Effector CD8-positive, alpha-beta T cell (primary cell): ENCODE measurements around the gene PREX1.

ENCODE experiments used
- DNase-seq: peaks from one replicate; lab custom pipeline; 2025; lab: John Stamatoyannopoulos, UW

Gene PREX1

DNA sequence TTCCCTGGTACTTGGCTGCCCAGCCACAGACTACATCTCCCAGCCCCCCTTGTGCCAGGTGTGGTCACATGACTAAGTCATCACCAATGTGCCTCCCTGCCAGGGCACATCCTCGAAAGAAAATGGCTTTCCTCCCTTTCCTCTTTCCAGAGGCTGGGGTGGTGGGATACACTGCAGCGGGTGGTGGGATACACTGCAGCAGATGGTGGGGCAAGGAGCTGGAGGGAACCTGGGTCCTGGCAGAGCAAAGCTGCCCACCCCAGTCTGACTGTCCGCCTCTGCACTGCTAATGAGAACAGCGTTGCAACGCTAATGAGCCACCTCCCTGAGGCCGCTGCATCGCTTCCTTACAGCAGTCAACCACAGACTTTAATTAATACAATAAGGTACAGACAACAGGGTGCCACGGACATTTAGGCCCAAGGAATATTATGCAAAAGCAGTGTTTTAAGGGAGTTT, 125.3 kb downstream of the PREX1 start:
- DNase-seq: no peak

DNA sequence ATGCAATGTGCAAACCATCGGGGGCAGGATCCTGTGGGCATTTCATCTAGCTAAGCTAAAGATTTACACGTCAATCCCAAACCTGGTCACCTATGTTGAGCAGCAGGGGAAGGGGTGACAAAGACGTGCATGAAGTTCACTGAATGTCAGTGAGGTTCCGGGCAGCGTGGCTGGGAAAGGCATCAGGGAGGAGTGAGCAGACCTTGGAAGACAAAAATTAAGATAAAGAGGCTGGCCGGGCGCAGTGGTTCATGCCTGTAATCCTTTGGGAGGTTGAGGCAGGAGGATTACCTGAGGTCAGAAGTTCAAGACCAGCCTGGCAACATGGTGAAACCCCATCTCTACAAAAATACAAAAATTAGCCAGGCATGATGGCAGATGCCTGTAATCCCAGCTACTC, 126.1 kb downstream of the PREX1 start:
- no peak for DNase-seq

DNA sequence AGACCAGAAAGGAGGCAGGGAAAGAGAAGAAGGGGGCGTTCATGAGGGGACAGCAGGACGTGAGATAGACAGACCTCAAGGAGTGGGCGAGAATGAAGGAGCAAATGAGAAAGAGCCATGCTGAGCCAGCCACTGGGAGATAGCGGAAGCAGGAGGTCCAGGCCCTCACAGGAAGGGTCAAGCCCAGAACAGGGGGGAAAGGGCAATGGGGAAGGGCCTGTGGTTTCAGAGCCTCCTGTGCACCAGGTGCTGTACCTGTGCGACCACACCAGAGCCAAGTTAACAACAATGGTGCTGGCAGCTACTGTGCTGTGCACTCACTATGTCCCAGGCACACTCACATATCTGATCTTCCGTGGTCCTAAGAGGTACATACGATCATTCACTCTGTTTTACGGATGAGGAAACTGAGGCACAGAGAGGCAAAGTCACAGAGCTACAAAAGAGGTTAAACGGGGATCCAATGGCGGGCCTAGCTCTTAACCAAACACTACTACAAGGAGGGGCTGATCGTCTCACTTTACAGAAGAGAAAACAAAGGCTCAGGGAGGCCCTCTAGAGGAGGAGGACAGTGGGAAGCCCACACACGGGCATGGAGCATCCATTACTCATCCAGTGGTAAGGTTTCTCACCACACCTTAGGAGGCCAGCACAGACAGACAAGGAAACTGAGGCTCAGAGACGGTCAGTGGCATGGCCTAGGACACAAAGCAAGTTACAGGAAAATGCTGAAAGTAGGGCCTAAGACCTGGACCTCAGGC, 129.1 kb downstream of the PREX1 start:
- DNase-seq: no peak

GRCh38 chr20:48697845-48698491, 129.8 kb downstream of the PREX1 start:
- no peak for DNase-seq

DNA sequence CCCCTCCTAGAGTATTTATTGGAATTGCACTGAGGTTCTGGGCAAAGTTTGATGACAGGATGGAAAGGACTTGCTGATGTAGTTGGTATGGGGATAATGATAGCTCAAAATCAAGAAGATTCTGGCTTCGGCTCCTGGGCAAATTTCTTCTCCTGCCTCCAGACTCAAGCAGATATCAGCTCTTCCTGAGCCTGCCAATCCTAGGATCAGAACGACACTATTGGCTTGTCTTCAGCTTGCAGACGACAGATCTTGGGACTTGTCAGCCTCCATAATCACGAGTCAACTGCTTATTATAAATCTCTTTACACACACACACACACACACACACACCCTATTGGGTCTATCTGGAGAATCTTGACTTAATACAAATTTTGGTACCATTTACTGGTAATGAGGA, 131.1 kb downstream of the PREX1 start:
- DNase-seq: no peak

DNA sequence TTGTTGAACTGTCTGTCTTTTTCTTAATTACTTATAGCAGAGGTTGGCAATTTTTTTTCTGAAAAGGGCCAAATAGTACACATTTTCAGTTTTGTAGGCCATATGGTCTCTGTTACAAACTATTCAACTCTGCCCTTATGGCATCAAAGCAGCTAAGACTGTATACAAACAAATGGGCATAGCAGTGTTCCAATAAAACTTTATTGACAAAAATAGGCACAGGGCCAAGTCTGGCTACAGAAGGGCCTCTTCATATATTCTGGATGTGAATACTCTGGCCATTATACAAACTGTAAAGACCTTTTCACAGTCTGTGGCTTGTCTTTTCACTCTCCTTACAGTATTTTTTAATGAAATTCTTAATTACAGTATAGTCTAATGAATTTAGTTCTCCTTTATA, 132.1 kb downstream of the PREX1 start:
- DNase-seq: no peak

DNA sequence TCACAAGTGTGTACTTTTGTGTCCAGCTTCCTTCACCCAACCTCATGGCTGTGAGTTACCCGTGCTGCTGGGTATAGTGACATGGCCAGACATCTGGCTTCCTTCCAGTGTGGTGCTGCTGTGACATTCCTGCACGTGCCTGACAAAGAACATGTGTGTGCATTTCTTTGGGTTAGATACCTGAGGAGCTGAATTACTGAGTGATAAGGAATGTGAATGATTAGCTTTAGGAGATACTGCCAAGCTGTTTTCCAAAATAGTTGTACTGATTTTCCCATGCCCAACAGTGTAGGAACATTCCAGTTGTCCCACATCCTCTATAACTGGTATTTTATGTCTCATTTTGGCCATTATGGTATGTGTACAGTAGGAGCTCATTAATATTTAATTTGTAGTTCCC, 132.5 kb downstream of the PREX1 start:
- no peak for DNase-seq

GRCh38 chr20:48694381-48694865, 133.4 kb downstream of the PREX1 start:
- DNase-seq: no peak

DNA sequence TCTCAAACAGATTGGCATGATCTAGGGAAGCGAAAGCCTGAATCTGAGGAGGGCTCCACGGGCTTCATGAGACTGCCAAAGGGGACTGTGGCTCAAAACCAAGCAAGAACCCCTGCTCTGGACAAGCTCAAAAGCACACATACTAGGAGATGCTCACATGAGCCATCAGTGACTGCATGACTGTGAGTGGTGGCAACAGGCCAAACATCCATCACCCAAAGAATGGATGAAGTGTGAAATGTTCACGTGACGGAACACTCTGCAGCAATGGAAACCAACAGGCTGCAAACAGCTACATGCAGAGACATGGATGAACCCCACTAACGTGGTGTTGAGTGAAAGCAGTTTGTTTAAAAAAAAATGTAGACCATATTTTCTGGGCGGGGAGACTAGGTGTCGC, 136.3 kb downstream of the PREX1 start:
- no peak for DNase-seq

DNA sequence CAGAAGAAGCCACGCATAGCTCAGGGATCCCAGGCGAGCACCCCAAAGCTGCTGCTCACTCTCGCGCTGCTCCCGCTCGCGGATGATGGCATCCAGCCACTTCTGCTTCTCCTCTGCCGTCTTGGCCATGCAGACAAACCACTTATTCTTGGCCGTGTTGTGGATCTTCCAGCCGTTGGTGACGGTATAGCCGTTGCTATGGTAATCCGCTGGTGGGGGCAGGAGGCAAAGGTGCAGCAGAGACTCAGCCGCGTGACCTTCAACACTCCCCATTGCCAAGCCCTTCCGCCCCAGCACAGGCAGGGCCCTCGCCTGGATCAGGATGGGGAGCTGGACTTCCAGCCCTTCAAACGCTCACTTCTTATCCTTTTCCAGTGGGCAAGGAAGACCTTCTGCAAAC, 136.9 kb downstream of the PREX1 start:
- no peak for DNase-seq

DNA sequence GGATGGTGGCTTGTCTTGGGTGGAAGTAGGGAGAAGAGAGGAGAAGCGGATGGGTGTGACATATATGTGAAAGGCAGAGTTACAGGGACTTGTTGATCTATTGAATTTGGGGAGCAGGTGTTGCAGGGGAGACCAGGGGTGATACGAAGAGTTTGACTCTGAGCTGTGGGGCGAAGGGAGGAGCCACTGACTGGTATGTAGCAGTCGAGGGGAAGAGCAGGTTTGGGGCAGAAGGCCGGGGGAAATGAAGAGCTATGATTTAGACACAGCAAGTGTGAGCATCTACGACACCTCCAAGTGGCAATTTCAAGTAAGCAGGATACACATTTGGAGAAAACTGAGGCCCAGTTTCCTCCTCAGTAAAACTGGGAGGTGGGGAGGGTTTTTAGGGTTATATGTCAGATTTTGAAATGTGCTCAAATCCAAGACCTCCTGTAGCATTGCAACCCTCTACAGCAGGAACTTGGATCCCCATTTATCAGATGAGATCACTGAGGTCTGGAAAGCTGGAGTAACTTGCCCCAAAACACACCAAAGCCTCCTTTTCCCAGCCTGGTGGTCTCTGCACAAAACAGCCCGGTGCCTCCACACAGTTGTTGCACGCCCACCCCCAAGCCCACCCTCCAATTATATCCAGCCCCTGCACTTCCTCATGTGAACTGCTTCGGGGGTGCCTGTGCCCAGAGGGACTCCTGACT, 137.8 kb downstream of the PREX1 start:
- no peak for DNase-seq

DNA sequence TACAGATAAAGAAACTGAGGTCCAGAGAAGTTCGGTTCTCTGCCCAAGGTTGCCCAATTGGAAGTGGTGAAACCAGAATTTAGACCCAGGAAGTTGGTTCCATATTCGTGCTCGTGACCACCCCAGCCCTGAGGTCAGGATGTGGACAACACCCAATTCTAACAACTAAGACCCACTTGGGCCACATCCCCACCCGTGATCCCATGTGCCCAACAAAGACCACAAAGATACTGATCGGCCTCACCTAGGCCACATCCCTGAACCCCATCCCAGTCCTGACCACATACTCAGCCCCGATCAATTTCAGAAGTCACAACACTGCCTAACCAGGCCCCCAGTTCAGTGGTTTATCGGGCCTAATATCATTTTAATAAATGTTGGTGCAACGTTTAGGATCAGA, 138.4 kb downstream of the PREX1 start:
- no peak for DNase-seq

GRCh38 chr20:48688579-48688978, 139.2 kb downstream of the PREX1 start:
- DNase-seq: no peak

- DNase-seq: no peak
These were observed 140.5 kb downstream of the PREX1 start for GRCh38 chr20:48687117-48687800.

DNA sequence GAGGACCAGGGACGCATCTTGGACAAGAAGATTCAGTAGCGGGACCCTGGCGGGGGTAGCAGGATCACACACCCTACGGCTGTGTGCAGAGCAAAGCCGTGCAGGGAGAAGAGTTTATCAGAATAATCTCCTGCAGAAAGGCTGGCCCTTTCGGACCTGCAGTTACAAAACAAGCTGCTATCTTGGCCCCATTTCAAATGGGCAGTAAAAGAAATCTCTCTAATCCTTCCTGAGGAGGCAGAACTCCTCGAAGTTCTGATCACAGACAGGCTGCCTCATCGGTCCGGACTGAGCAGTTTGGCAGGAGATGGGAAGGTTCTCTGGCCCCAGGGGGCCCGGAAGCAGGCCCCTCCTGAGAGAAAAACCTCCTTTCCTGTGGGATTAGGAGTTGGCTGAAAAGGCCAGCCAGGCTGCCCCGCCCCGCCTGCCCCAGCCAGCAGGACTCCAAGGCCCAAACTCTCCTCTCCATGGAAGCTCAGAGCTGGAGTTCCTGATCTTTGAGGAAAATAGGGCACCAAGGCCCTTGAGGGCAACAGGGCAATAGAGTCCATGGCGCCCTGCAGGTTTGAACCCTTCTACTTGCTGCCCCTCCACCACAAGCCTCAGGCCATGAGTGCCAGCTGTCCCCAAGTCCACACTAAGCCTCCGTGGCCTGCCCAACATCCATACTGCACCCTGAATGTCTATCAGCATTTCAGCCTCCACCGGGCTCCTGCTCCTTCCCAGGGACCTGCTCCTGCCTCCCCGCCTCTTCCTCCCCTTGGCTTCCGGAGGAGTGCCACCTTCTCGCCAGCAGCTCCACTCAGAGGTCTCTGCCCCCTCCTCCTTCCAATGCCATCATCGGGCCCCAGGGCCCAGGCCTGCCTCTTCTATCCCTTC, 141.3 kb downstream of the PREX1 start:
- DNase-seq: no peak

DNA sequence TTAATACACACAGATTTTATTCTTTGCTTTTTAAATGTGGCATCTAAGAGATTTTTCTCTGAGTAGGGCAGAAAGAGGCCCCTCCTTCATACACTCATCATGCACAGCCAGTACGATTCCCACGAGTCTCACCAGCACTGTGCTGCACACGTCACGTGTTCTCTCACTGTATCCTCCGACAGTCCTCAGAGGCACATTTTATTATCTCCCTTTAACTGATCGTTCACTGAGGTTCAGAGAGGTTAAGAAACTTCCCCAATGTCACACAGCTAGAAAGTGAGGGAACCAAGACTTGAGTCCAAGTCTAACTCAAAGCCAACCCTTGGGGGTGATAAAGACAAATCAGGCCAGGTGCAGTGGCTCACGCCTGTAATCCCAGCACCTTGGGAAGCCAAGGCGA, 142.5 kb downstream of the PREX1 start:
- DNase-seq: no peak

DNA sequence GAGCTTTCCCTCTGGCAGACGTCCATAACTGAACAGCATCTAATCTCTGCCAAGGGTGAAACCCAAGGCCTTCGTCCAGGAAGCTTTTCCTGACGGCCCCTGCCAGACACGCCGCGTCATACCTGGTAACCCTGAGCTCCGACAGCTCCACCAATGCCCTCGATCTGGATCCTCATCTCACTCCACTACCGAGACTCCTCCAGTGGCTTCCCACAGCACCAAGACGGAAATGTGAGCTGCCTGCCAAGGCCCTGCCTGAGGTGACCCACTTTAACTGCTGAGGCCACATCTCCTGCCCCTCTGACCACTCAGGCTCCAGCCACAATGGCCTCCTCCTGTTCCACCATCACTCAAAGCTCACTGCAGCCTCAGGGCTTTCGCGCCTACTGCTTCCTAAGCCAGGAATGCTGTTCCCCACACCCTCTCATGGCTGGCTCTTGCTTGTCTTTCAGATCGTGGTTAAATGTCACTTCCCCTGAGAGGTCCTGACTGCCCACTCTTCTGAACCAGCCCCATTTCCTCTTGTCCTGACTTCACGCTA, 143.2 kb downstream of the PREX1 start:
- no peak for DNase-seq

DNA sequence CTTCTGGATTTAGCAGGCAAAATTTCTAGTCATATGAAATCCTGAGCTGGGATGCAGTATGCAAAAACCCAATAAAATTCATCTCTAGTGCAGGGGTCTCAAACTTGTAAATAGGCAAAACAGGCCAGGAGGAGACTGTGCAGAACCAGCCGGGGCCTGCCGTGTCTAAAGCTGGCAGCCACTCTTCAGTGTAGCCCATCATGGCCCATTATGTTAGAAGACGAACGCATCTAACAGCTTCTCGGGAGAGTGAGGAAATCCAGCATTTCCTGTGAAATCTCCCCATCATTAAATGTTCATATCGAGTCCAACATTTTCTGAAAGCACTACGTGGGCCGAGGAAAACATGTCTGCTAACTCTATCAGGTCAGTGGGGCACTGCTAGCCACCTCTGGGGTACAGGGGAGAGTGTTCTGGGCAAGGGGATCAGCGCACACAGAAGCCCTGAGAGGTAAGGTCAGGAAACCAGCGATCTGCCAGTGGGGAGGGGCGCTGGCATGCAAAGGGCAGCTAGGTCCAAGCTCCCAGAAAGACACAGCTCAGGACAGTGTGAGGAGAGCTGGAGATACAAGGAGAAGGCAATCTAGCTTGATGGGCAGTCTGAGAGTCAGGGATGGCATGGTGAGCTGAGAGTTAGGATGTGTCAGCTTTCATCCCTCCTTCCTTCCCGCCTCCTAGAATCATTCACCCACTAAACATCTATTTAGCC, 144.2 kb downstream of the PREX1 start:
- no peak for DNase-seq

DNA sequence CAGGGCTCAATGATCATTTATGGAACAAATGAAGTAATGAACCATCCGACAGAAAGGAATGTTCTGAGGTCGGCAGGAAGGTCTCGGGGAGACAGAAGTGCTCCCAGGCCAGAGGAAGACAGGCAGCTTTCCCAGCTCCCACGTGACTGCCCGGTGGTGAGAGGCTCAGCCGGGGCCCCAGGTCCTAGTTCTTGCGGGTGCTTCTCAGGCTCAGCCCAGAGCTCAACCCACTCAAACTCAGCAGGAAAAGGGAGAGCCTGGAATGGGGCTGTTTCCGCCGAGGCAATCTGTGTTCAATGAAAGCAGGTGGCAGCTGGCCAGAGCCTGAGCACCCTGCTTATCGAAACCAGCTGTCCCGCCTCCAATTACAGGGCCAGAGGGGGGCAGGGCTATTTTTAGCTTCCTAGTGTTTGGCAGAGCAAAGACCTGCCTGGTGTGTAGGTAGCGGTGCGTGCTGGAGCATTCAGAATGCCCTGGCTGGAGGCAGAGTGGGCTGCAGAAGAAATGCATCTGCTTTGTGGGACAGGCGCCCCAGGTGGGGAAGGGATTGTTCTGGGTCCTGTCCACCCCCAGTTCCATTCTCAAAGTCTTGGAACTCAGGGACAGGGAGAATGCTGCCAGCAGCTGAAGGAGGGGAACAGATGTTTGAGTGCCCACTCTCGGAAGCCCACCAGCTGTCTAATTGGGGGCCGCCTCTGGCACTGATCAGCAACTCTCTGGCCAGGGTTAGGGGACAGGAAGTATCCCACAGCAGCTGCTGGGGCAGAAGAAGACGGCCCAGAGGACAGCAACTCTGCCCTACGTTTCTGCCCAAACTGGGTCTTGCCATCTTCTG, 145.1 kb downstream of the PREX1 start:
- no peak for DNase-seq
